Upper lobe of left lung (tissue), 6 donors: ENCODE measurements around the gene MCCC1. TPM values are rescaled to one million over a fixed set of nuclear protein-coding genes. Genes with fewer than 3 reads are reported as not detected.

ENCODE experiments used
- ATAC-seq, 2 donors: fragments of 200-7000 bp; cut with Tn5 transposase; one replicate each; pipeline ENCODE4 v1.9.1; 2022; ENCODE audit warnings: mild to moderate bottlenecking in 2 of 2, moderate library complexity in 2 of 2; ENCODE audit not compliant: low FRiP score in 2 of 2
- DNase-seq, 2 donors: peaks; one replicate each; pipeline ENCODE4 v3.0.0-alpha.2; 2019 to 2020
- H3K27ac ChIP-seq, 4 donors: fragments of 200-600 bp; sonication (generic); one replicate each; pipeline ENCODE4 v1.5.1; 2016 to 2019
- H3K27me3 ChIP-seq, 4 donors: fragments of 200-600 bp; sonication (generic); one replicate each; pipeline ENCODE4 v1.5.1; 2017 to 2019
- H3K36me3 ChIP-seq, 4 donors: fragments of 200-600 bp; sonication (generic); one replicate each; pipeline ENCODE4 v1.5.1; 2016 to 2019
- H3K4me1 ChIP-seq, 4 donors: fragments of 200-600 bp; sonication (generic); one replicate each; pipeline ENCODE4 v1.5.1; 2018 to 2019
- H3K4me3 ChIP-seq, 4 donors: fragments of 200-600 bp; sonication (generic); one replicate each; pipeline ENCODE4 v1.5.1; 2017 to 2019; ENCODE audit warnings: mild to moderate bottlenecking in 2 of 4, moderate library complexity in 1 of 4
- H3K9me3 ChIP-seq, 4 donors: fragments of 200-600 bp; sonication (generic); one replicate each; pipeline ENCODE4 v1.5.1; 2018 to 2019
- CTCF ChIP-seq, 6 experiments: fragments of 450-650 bp in 4 of 6; fragments of 200-600 bp in 2 of 6; sonication (generic) in 2 of 6; IDR thresholded peaks; one replicate each; pipeline ENCODE4 v1.5.1; 2016 to 2019; ENCODE audit warnings: antibody characterized with exemption in 6 of 6
- EP300 ChIP-seq, 4 donors: sonication (generic); formaldehyde crosslinking; IDR thresholded peaks; one replicate each; pipeline ENCODE4 v1.5.1; 2017; ENCODE audit warnings: antibody characterized with exemption in 4 of 4, control low read depth in 2 of 4
- POLR2A ChIP-seq, 4 donors: fragments of 450-650 bp; IDR thresholded peaks; one replicate each; pipeline ENCODE4 v1.5.1; 2016 to 2017; ENCODE audit warnings: antibody characterized with exemption in 4 of 4, mild to moderate bottlenecking in 2 of 4
- POLR2AphosphoS5 ChIP-seq, 2 donors: sonication (generic); formaldehyde crosslinking; IDR thresholded peaks; one replicate each; pipeline ENCODE4 v1.5.1; 2017; ENCODE audit warnings: antibody characterized with exemption in 2 of 2
- WGBS, 2 donors: methylation state at CpG; one replicate each; pipeline ENCODE4 v1.1.5; 2017 to 2018; 5-methylcytosine and 5-hydroxymethylcytosine counted together
- total RNA-seq, 6 donors: library from RNA; depleted of rRNA in 4 of 6; stranded (reverse); fragments of >200 nt in 4 of 6; gene quantifications; one replicate each; pipeline versions ENCODE4 v1.1.0 to v1.2.1, GENCODE V29; 2016 to 2021
- donor health status: DM: no; HTN: no; CAD: no; lungs with moderate emphysema.
- donor health status: DM: no; HTN: yes; CAD: no; lungs with severe emphysema.

Gene MCCC1
- 100 to 1,000 TPM in 1 of 6 donors, 10 to 100 TPM in 5; 44.6 to 157 (median 85.4) TPM for total RNA-seq

- H3K4me3 ChIP-seq: peak within 1 kb of the TSS; percentile 76 to 96 (median 86)
- peaks cover 10 to 33% (median 22%) of the 10 kb centered on the region in 4 donors for H3K4me1 ChIP-seq
- no peaks in the 10 kb centered on the region for H3K27me3 ChIP-seq
- WGBS, 2 donors: 0 to 18% methylated on average over 14 to 56 of the region's 60 CpGs
- DNase-seq (peak; percentile 99), ATAC-seq (peak; percentile 100)
- H3K27ac ChIP-seq: peak within 1 kb of the TSS; percentile 86 to 99 (median 91)
- no peaks in the 10 kb centered on the region for H3K36me3 ChIP-seq
- peak in 3 of 4 donors; percentile 46 to 92 (median 84) for TF ChIP-seq POLR2A (IDR thresholded peaks at IDR 0.05)
- peak; percentile 90 to 98 for TF ChIP-seq POLR2AphosphoS5 (IDR thresholded peaks at IDR 0.05)
- TF ChIP-seq CTCF (IDR thresholded peaks at IDR 0.05): no peak
- TF ChIP-seq EP300 (IDR thresholded peaks at IDR 0.05): peak in 2 of 4 donors; percentile 43 to 83
- no peaks in the 10 kb centered on the region for H3K9me3 ChIP-seq
Observed at GRCh38 chr3:183099026-183099837, at the start of gene MCCC1. Gene MCCC1 (minus strand): TSS chr3:183099496. CDS start chr3:183099440, 56 bp downstream.

- no peaks in the 10 kb centered on the region for H3K9me3 ChIP-seq
- no peaks in the 10 kb centered on the region for H3K27me3 ChIP-seq
- no peak for ATAC-seq
- H3K4me1 ChIP-seq: peaks cover 0 to 20% (median 3%) of the 10 kb centered on the region in 4 donors
- no peak overlapping the region for H3K4me3 ChIP-seq
- WGBS, 2 donors: 54 to 57% methylated on average over 4 of the region's 4 CpGs
- H3K27ac ChIP-seq: no peak overlapping the region
- no peaks in the 10 kb centered on the region for H3K36me3 ChIP-seq
- TF ChIP-seq CTCF (IDR thresholded peaks at IDR 0.05) (no peak), POLR2AphosphoS5 (IDR thresholded peaks at IDR 0.05) (no peak), EP300 (IDR thresholded peaks at IDR 0.05) (no peak), POLR2A (IDR thresholded peaks at IDR 0.05) (no peak)
- no peak for DNase-seq
Observed at GRCh38 chr3:183148056-183148455, 48.8 kb upstream of the MCCC1 start.

- peak in 1 of 2 donors; percentile 66 for ATAC-seq
- peak in 1 of 2 donors; percentile 67 for DNase-seq
- Histone ChIP-seq H3K9me3 (no peaks in the 10 kb centered on the region), H3K27ac (peak overlapping the region in 1 of 4 donors; percentile 64), H3K4me3 (no peak overlapping the region), H3K4me1 (peaks cover 0 to 11% (median 0%) of the 10 kb centered on the region in 4 donors), H3K36me3 (no peaks in the 10 kb centered on the region), H3K27me3 (no peaks in the 10 kb centered on the region)
- peak in 1 of 4 donors; percentile 82 for TF ChIP-seq EP300 (IDR thresholded peaks at IDR 0.05)
- TF ChIP-seq POLR2AphosphoS5 (IDR thresholded peaks at IDR 0.05): peak in 1 of 2 donors; percentile 27
- TF ChIP-seq CTCF (IDR thresholded peaks at IDR 0.05): no peak
- TF ChIP-seq POLR2A (IDR thresholded peaks at IDR 0.05): peak in 1 of 4 donors; percentile 14
- WGBS, 2 donors: 33 to 59% methylated on average over 1 of the region's 1 CpG
Observed at GRCh38 chr3:183144363-183144762, 45.1 kb upstream of the MCCC1 start.

GRCh38 chr3:183142199-183142598 is 42.9 kb upstream of the MCCC1 start:
- H3K36me3 ChIP-seq: no peaks in the 10 kb centered on the region
- no peaks in the 10 kb centered on the region for H3K27me3 ChIP-seq
- H3K9me3 ChIP-seq: no peaks in the 10 kb centered on the region
- H3K4me1 ChIP-seq: peaks cover 0 to 11% (median 0%) of the 10 kb centered on the region in 4 donors
- ATAC-seq (no peak), DNase-seq (no peak)
- H3K4me3 ChIP-seq: no peak overlapping the region
- H3K27ac ChIP-seq: no peak overlapping the region
- TF ChIP-seq POLR2A (IDR thresholded peaks at IDR 0.05): no peak
- no peak for TF ChIP-seq CTCF (IDR thresholded peaks at IDR 0.05)
- TF ChIP-seq POLR2AphosphoS5 (IDR thresholded peaks at IDR 0.05): no peak
- TF ChIP-seq EP300 (IDR thresholded peaks at IDR 0.05): no peak
- WGBS, 2 donors: 70 to 81% methylated on average over 9 to 11 of the region's 11 CpGs
